Endometrial microvascular endothelial cells (primary cell): ENCODE data around the gene SLC66A2. TPM values are rescaled to one million over a fixed set of nuclear protein-coding genes. Genes with fewer than 3 reads are reported as not detected.
"Not testable (repeated sequence)": the region's sequence is repeated elsewhere in the genome, so short reads cannot be mapped to it uniquely, and the experiment has no call there.

Source experiments
- in situ Hi-C: cut with HindIII; loops from 2 replicates; pipeline ENCODE4 v1.10.0; 2017; ENCODE audit warnings: low sequenced_read_pairs, low pct_unique_long_range_greater_than_20kb; ENCODE audit errors: inconsistent ontology term
- total RNA-seq: library from RNA; depleted of rRNA; stranded (reverse); fragments of >200 nt; gene quantifications from one replicate; pipeline ENCODE4 v1.2.3, GENCODE V29; 2015; ENCODE audit errors: inconsistent ontology term

The SLC66A2 gene
- total RNA-seq, 1 donor from 2014 or later, result 44.9 TPM

DNA sequence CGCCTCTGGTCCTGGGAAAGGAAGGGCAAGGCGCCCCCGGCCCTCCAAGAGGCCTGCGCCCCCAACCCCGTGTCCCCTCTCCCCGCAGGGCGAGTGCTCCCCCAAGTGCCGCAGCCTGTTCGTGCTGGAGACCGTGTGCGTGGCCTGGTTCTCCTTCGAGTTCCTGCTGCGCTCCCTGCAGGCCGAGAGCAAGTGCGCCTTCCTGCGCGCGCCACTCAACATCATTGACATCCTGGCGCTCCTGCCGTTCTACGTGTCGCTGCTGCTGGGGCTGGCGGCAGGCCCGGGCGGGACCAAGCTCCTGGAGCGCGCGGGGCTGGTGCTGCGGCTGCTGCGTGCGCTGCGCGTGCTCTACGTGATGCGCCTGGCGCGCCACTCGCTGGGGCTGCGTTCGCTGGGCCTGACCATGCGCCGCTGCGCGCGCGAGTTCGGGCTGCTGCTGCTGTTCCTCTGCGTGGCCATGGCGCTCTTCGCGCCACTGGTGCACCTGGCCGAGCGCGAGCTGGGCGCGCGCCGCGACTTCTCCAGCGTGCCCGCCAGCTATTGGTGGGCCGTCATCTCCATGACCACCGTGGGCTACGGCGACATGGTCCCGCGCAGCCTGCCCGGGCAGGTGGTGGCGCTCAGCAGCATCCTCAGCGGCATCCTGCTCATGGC is 52.4 kb downstream of the SLC66A2 start:
- in situ Hi-C loops, result no loop called here

DNA sequence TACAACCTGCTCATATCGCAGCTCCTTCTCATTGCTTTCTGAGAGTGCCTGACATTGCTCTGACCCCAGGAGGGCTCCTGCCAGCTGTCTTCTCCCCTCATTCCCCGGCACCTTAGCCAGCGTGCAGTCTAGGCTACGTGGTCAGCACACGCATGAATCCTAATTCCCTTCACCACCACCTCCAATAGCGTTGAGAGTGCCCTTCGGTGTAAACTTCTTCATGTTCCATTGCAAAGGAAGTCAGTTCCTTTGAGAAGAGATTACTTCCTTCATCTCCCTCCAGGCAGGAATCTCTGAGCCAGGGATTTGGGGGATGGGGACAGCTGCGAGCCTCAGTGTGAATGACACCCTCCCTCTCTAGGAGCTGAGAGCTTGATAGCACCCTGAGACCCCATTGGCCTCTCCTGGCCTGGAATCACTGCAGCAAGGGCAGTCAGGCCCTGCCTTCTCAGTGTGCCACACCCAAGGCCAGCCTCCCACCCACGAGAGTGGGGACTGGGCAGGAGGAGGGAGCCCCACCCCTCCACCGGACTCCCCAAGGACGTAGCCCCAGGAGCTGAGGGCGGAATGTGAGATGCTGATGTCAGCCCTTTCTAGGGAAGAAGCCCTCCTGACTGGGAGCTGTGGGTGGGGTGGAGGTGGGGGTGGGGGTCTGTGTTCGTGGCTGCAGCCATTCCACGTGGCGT is 53.4 kb downstream of the SLC66A2 start:
- in situ Hi-C loops, result no loop called here

DNA sequence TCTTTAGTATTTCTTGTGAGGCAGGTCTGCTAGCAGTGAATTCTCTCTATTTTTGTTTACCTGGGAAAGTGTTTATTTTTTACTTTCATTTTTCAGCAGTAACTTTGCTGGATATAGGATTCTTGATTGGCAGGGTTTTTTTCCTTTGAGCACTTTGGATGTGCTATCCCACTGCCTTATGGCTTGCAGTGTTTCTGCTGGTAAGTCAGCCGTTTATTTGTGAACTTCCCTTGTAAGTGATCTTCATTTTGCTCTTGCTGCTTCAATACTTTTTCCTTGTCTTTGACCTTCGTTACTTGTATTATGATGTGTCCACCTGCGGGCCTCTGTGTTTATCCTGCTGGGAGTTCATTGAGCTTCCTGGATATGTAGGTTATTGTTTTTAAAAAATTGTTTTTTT is 54.7 kb downstream of the SLC66A2 start:
- in situ Hi-C loops, result no loop called here

DNA sequence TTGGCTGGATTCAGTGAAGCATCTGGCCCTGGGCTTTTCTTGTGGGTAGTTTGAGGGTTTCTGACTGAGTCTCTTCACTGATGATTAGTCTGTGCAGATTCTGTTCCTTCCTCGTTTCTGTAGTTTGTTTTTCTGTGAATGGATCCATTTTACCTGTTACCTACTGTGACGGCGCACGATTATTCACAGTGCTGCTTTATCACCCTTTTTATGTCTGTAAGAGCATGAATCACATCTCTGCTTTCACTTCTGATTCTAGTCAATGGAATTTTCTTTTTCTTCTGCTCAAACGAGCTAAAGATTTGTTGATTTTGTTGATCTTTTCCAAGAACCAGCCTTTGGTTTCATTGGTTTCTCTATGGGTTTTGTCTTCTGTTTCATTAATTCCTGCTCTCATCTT is 60.8 kb downstream of the SLC66A2 start:
- in situ Hi-C loops, result no loop called here

DNA sequence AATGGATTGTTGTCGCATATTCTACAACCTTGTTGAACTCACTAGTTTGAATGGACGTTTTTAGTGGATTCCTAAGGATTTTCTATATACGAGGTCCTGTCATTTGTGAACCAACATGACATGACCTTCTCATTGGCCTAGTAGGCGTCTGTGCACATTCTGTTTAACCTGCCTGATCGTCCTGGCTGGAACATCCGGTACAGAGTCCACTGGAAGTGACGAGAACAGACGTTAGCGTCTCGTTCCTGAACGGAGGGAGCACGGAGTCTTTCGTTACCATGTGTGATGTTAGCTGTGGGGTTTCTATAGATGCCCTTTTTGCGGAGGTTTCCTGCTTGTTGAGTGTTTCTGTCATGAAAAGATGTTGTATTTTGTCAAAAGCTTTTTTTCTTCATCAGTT is 61.9 kb downstream of the SLC66A2 start:
- in situ Hi-C loops, result no loop called here

DNA sequence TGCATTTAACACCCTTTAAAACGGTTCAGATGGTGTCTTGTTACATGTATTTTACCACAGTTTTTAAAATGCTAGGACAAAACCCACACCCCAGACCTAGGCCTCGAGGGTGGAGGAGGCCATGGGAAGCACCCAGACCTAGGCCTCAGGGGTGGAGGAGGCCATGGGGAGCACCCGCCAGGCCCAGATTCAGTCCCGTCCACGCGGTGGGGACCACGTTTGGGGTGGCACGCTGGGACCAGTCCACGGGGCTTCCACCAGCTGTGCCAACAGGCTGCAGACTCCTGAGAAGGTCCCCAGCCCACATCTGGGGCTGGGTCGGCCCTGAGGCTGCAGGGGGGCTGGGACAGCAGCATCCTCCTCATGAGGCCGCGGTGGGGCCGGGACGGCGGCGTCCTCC is 63.4 kb downstream of the SLC66A2 start:
- in situ Hi-C loops, result no loop called here

DNA sequence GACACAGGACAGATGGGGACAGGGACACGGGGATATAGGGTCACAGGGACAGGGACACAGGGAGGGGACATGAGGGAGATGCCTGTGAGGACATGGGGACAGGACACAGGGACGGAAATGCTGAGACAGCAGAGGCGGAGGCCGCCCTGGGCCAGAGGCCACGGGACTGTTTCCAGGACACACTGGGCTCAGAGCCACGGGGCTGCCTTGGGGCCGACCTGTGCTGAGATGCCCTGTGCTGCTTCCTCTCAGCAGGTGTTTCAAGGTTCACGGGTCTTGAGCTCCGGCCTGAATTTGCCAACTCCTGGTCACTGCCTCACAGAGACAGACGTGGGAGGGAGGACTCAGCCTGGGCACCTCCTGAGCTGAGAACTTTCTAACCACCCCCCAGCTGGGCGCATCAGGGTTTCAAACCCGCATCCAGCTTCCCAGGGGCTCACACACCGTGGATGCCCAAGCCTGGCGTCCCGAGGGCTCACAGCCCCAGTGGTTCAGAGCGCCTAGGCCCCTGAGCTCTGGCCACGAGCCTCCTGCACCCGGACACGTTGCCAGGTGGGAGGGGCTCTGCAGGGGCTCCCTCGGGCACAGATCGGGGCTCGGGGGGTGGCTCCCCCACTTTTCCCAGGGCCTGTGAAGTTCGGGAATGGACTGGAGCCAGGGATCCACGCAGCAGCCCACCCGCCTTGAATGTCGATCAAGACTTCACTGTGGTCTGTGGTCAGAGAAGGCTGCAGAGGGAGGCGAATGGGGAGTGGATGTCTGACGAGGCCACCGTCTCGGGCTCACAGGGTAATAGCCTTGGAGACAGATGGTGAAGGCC is 64.1 kb downstream of the SLC66A2 start:
- in situ Hi-C loops, result no loop called here

DNA sequence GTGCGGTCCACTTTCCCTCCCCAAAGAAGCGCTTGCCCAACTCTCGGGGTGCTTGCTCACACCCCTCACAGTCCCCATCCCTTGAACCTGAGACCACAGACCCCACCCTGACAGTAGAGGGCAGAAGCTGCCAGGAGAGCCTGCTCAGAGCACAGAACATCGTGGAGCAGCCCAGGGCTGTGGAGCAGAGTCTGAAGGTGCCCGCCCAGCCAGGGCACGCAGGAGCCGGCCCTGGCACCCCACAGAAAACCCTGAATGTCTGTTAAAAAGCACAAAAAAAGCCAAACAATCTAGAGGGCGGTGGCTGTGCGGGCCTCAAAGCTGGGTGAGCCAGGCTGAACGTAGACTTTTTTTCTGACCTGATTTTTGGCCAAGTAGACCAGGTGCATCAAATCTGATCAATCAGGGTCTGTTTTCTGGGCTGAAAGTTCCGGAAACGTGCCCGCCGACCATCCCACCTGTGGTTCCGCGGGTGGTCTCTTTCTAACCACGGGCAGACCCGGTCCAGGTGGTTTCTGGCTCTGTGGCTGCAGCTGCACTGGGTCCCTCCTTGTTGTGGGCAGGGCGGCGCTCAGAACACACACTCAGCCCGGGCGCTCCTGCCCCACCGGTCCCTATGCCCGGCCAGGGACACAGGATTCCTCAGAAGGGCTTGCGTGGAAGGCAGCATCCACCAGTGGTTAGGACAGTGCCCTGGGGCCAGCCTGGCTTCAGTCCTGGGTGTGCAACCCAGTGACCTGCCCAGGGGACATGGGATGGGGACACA is 66.3 kb downstream of the SLC66A2 start:
- in situ Hi-C loops, result no loop called here

DNA sequence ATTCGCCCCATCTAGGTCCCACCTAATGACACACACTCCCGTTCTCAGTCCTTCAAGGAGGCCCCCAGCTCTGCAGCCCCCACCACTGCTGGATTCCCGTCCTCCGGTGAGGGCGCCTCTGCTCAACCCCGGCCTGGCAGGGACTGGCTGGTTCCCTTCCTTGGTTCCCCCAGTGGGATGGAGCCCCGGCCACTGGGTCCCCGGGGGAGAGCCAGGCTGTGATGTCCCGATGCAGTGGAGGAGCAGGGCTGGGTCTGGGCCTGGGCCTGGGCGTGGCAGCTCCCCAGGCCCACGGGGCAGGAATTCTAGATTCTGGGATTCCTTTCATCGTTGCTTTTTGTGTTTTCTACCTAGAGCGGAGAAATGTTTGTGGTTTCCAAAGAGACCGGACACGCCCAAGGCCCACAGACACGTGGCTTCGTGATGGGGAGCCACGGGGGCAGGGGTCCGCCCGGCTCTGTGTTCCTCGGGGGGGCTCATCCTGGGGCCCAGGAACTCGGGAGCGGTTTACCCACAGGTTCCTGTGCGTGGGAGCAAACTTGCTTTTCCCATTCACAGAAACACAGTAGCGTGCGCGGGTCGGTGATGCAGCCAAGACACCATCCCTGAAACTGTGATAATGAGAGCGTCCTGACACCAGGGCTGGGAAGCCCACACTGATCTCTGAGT is 67.0 kb downstream of the SLC66A2 start:
- in situ Hi-C loops, result no loop called here

DNA sequence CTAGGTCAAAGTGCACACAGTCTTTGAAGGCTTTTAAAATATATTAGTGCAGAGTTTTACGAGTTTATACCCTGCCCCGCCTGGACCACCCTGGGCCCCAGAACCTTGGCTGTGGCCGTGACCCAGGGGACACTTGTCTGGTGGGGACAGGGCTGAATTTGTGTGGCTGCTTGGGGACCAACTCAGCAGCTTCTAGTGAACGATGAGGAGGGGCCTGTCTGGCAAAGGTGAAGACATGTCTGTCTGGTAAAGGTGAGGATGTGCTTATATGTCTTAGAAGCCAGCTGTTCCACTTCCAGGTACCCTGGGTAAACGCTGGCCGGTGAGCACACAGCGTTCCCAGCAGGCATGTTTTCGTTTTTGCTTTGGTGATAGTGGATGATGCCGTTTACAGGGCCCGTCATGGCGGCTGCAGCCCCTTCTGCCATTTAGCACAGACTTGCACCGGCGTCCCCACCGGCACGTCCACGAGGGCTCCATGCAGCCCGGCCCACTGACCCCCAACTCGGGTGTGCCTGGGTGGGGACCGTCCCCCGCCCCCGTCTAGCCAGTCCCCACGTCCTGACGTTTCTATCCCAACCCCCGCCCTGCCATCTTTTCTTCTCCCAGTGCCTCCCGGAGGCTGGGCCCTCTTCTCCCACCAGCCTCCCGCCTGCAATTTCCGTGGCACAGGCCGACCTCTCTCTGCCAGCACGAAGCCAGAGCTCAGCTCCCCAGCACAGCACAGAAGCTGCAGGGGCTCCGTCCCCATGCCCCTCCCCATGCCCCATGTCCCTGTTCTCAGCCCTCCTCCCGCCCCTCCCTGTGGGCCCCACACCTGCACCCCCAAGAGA is 67.8 kb downstream of the SLC66A2 start:
- in situ Hi-C loops, result no loop called here

DNA sequence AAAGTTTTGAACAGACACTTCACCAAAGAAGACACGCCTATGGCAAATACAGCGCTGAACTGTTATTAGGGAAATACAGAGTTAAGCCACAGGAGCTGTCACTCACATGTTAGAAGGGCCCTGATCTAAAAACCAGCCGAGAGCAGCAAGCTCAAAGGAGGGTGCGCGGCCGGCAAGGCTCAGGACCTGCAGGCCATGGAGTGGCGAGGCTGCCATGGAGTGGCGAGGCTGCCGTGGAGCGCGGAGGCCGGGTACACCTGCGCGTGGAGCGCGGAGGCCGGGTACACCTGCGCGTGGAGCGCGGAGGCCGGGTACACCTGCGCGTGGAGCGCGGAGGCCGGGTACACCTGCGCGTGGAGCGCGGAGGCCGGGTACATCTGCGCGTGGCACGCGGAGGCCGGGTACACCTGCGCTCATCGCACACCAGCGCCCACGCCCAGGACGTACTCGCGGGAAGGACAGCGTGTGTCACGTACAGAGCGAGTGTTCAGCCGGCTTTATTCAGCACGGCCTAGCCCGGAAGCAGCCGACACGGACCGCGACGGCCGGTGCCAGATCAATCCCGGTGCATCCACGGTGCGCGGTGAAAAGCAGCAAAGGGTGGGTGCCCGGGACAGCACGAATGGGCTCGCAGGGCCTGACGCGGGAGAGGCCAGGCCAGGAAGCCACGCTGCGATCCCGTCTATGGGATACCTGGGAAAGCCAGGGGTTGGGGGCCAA is 68.8 kb downstream of the SLC66A2 start:
- in situ Hi-C loops, result no loop called here

DNA sequence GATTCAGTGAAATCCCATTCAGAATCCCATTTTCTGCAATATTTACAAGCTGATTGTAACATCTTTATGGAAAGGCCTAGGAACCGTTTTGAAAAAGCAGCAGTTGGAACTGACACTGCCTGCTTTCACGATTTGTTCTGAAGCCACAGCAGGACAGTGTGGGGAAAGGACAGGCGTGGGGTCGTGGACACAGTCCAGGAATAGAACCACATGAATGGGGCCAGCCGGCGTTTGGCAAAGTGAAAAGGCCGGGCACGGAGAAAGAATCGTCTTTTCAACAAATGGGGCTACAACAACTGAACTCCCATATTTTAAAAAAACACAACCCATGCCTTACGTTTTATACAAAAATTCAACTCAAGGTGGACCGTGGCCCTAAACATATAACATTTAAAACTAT is 69.8 kb downstream of the SLC66A2 start:
- in situ Hi-C loops, result no loop called here

DNA sequence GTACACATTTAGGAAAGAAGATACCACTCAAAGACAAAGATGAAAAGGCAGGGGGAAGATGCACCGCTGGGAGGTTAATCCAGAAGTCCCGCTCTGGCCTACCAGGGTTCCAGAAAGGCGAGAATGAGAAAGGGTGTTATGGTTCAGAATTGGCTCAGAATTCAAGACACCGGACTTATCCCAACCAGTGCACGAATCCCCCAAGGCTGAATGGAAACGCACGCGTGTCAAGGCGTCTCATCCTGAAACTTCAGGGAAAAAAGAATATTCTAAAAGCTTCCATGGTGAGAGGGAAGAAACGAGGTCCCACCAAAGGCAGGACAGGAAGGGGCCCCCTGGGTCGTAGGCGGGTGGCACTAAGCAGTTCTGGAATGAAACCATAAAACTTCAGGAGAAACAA is 71.9 kb downstream of the SLC66A2 start:
- in situ Hi-C loops, result no loop called here

DNA sequence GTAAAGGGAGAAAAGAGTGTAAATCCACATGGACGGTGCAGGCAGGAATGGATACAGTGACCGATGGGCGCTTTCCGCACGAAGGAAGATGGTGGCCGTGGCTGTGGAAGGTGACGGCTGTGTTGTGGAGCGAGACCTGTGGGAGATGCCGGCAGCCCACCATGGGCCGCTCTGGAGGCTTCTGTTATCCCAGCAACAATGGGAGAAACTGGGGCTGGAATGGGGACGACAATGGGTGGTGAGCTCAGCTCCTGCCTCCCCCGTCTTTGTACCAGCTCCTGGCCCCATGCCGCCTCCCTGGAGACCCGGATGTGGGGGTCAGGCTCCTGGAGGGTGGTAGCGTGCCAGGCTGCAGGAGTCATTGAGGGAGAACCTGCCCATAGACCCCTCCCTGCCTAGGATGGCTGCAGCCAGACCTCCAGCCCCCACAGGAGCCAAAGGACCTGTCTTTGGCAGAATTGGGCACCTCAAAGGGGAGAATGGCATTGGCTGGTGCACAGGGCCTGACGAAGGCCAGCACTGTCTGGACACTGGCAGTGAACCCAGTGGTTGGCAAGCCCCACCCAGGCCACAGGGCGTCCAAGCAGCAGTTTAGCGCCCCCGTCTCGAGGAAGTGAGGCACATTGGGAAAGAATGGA is 72.6 kb downstream of the SLC66A2 start:
- in situ Hi-C loops, result no loop called here

DNA sequence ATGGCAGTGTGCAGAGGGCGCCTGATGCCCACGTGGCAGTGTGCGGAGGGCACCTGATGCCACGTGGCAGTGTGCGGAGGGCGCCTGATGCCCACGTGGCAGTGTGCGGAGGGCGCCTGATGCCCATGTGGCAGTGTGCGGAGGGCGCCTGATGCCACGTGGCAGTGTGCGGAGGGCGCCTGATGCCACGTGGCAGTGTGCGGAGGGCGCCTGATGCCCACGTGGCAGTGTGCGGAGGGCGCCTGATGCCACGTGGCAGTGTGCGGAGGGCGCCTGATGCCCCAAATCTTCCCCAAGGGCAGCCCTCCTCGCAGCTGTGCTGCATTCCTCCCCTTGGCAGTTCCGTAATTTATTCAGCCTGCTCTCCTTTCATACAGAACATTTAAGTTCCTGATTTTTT is 73.2 kb downstream of the SLC66A2 start:
- in situ Hi-C loops, result not testable (repeated sequence)

DNA sequence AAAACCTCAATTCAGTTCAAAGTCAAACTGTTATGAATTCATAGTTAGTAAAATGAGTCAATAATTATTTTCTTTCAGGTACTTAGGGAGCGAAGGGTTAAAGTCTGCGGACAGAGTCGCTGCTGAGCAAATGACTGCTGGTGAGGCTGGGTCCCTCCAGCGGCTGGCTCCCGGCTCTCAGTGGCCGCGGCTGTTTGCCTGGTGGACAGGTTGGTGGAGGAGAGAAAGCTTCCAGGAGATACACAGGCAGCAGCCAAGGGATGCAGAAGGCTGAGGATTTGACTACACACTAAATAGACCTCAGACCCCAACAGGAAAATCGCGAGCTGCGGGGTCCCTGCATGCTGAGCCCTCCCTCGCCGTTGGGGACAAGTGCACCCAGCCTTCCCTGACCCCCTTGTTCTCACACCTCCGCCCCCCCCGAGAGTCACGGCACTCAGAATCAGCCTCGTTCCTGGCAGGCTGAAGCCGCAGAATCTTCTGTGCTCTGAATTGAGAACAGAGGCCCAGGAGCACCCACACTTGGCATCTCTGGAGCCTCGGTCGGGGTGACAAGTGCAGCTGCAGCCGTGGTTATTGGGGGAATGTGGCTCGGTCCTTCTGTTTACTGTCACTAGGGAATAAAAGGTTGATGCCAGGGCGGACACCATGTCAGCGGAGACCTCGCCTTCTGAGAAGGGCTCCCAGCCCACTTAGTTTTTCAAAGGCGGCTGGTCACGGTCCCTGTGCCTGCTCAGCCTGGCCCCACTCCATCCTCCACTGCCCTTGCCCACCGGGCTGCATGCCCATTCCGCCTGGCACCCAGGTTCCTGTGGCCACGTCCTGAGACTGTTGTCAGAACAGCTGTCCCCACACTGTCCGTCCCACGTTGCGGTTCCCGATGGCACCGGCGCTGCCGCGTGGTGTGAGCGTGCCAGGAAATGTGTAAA is 74.0 kb downstream of the SLC66A2 start:
- in situ Hi-C loops, result no loop called here
